Endothelial cell of umbilical vein (primary cell): ENCODE results near the gene DNAH10.

ENCODE experiments used
- CTCF ChIP-seq, 2 donors: IDR thresholded peaks; 1 replicate in 1 of 2; 2 replicates in 1 of 2; pipeline ENCODE4 v1.5.1; 2011; ENCODE audit warnings: low read length in 2 of 2, mild to moderate bottlenecking in 2 of 2, moderate library complexity in 2 of 2, control low read depth in 1 of 2, inconsistent platforms in 1 of 2, low read depth in 1 of 2; ENCODE audit not compliant: insufficient read depth in 1 of 2; ENCODE audit errors: extremely low read depth in 1 of 2
- EZH2 ChIP-seq: IDR thresholded peaks from 2 replicates; pipeline ENCODE4 v1.6.1; 2012; ENCODE audit warnings: borderline replicate concordance, low read depth, mild to moderate bottlenecking, moderate library complexity, low read length, inconsistent platforms; ENCODE audit not compliant: severe bottlenecking
- POLR2A ChIP-seq: IDR thresholded peaks from 2 replicates; pipeline ENCODE4 v1.6.1; 2012; ENCODE audit warnings: low read depth, mild to moderate bottlenecking, control low read depth, low read length
- POLR2AphosphoS5 ChIP-seq: IDR thresholded peaks from 2 replicates; pipeline ENCODE4 v1.6.1; 2012; ENCODE audit warnings: low read depth, mild to moderate bottlenecking, control low read depth, low read length, moderate library complexity; ENCODE audit not compliant: insufficient read depth

GRCh38 chr12:123942911-123943648, 181.0 kb downstream of the DNAH10 start:
- TF ChIP-seq POLR2A (no peak), POLR2AphosphoS5 (no peak), EZH2 (no peak), CTCF (IDR thresholded peaks at IDR 0.05; ENCODE audit: extremely low read depth in 1 of 2, insufficient read depth in 1 of 2, low read depth in 1 of 2, low read length in 2 of 2) (no peak)
